GM12878 (cell line): Measurements from ENCODE around the gene PACS2.

Source experiments
- CTCF ChIP-seq, 3 experiments: IDR thresholded peaks in 2 of 3; conservative IDR thresholded peaks in 1 of 3; 2 replicates each; pipeline ENCODE4 v1.5.1; 2011; ENCODE audit warnings: low read depth in 3 of 3, low read length in 3 of 3, mild to moderate bottlenecking in 3 of 3, control low read depth in 2 of 3, moderate library complexity in 2 of 3, inconsistent platforms in 1 of 3, mixed read lengths in 1 of 3; ENCODE audit not compliant: control insufficient read depth in 2 of 3, insufficient read depth in 1 of 3; ENCODE audit errors: extremely low read depth in 1 of 3
- E4F1 ChIP-seq: fragments of 450-650 bp; IDR thresholded peaks from 2 replicates; pipeline ENCODE4 v1.6.1; 2018; ENCODE audit warnings: borderline replicate concordance, mild to moderate bottlenecking; ENCODE audit not compliant: partially characterized antibody
- NRF1 ChIP-seq: conservative IDR thresholded peaks from 2 replicates; pipeline ENCODE4 v1.6.1; 2011; ENCODE audit warnings: mild to moderate bottlenecking, low read depth, low read length, improper control_type of control experiment
- POLR2A ChIP-seq: IDR thresholded peaks from 2 replicates; pipeline ENCODE4 v1.6.1; 2011; ENCODE audit warnings: low read depth, mild to moderate bottlenecking, low read length
- POLR2AphosphoS5 ChIP-seq: IDR thresholded peaks from 2 replicates; pipeline ENCODE4 v1.6.1; 2011; ENCODE audit warnings: mild to moderate bottlenecking, low read length, inconsistent platforms
- RCOR1 ChIP-seq: conservative IDR thresholded peaks from 2 replicates; pipeline ENCODE4 v1.6.1; 2012; ENCODE audit warnings: low read depth, low read length, improper control_type of control experiment
- RFX5 ChIP-seq: IDR thresholded peaks from 2 replicates; pipeline ENCODE4 v1.6.1; 2011; ENCODE audit warnings: low read depth, low read length, improper control_type of control experiment
- SRF ChIP-seq, 2 experiments: IDR thresholded peaks; 2 replicates each; pipeline ENCODE4 v1.6.1; 2011; ENCODE audit warnings: low read depth in 2 of 2, low read length in 2 of 2, mild to moderate bottlenecking in 1 of 2, moderate library complexity in 1 of 2
- TBL1XR1 ChIP-seq: IDR thresholded peaks from 2 replicates; pipeline ENCODE4 v1.6.1; 2012; ENCODE audit warnings: low read depth, low read length, improper control_type of control experiment
- USF2 ChIP-seq: IDR thresholded peaks from 2 replicates; pipeline ENCODE4 v1.6.1; 2011; ENCODE audit warnings: low read depth, low read length, improper control_type of control experiment, borderline replicate concordance
- ZNF24 ChIP-seq: fragments of 450-650 bp; IDR thresholded peaks from 2 replicates; pipeline ENCODE4 v1.6.1; 2017; ENCODE audit warnings: antibody characterized with exemption, mild to moderate bottlenecking
- TF ChIP-seq, protein P1 (sequence below): IDR thresholded peaks from 2 replicates; pipeline ENCODE4 v1.6.1; 2012; ENCODE audit warnings: low read length, inconsistent platforms
- TF ChIP-seq, protein P2 (sequence below): fragments of 450-650 bp; IDR thresholded peaks from 2 replicates; pipeline ENCODE4 v1.6.1; 2016; ENCODE audit warnings: mild to moderate bottlenecking, moderate library complexity, borderline replicate concordance

GRCh38 chr14:105446971-105447370, 132.4 kb downstream of the PACS2 start:
- TF ChIP-seq POLR2AphosphoS5 = no peak
- no peak for TF ChIP-seq RFX5
- TF ChIP-seq RCOR1 = no peak
- no peak for TF ChIP-seq USF2
- no peak for TF ChIP-seq POLR2A
- no peak for TF ChIP-seq E4F1
- no peak for TF ChIP-seq CTCF (IDR thresholded peaks at IDR 0.05 in 2 of 3, conservative IDR thresholded peaks at IDR 0.05 in 1 of 3; ENCODE audit: control insufficient read depth in 2 of 3, extremely low read depth in 1 of 3, insufficient read depth in 1 of 3, low read depth in 3 of 3, low read length in 3 of 3)
- TF ChIP-seq, protein P1, sequence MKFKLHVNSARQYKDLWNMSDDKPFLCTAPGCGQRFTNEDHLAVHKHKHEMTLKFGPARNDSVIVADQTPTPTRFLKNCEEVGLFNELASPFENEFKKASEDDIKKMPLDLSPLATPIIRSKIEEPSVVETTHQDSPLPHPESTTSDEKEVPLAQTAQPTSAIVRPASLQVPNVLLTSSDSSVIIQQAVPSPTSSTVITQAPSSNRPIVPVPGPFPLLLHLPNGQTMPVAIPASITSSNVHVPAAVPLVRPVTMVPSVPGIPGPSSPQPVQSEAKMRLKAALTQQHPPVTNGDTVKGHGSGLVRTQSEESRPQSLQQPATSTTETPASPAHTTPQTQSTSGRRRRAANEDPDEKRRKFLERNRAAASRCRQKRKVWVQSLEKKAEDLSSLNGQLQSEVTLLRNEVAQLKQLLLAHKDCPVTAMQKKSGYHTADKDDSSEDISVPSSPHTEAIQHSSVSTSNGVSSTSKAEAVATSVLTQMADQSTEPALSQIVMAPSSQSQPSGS = no peak
- no peak for TF ChIP-seq TBL1XR1
- no peak for TF ChIP-seq ZNF24
- TF ChIP-seq, protein P2, sequence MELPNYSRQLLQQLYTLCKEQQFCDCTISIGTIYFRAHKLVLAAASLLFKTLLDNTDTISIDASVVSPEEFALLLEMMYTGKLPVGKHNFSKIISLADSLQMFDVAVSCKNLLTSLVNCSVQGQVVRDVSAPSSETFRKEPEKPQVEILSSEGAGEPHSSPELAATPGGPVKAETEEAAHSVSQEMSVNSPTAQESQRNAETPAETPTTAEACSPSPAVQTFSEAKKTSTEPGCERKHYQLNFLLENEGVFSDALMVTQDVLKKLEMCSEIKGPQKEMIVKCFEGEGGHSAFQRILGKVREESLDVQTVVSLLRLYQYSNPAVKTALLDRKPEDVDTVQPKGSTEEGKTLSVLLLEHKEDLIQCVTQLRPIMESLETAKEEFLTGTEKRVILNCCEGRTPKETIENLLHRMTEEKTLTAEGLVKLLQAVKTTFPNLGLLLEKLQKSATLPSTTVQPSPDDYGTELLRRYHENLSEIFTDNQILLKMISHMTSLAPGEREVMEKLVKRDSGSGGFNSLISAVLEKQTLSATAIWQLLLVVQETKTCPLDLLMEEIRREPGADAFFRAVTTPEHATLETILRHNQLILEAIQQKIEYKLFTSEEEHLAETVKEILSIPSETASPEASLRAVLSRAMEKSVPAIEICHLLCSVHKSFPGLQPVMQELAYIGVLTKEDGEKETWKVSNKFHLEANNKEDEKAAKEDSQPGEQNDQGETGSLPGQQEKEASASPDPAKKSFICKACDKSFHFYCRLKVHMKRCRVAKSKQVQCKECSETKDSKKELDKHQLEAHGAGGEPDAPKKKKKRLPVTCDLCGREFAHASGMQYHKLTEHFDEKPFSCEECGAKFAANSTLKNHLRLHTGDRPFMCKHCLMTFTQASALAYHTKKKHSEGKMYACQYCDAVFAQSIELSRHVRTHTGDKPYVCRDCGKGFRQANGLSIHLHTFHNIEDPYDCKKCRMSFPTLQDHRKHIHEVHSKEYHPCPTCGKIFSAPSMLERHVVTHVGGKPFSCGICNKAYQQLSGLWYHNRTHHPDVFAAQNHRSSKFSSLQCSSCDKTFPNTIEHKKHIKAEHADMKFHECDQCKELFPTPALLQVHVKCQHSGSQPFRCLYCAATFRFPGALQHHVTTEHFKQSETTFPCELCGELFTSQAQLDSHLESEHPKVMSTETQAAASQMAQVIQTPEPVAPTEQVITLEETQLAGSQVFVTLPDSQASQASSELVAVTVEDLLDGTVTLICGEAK = no peak
- no peak for TF ChIP-seq SRF (IDR thresholded peaks at IDR 0.05; ENCODE audit: low read depth in 2 of 2, low read length in 2 of 2)
- TF ChIP-seq NRF1 = no peak
